ENCODE measurements around the gene COL17A1. TPM values are rescaled to one million over a fixed set of nuclear protein-coding genes. Genes with fewer than 3 reads are reported as not detected.

Gene COL17A1
- total RNA-seq, 1 donor from 2014 or later, result 1.7 TPM

GRCh38 chr10:104046651-104047050 lies 39.0 kb downstream of the COL17A1 start:
- no peak overlapping the region for H3K4me3 ChIP-seq (ENCODE audit: low read depth, low read length)
- no peak for TF ChIP-seq CTCF (conservative IDR thresholded peaks at IDR 0.05; ENCODE audit: low read depth, low read length)

GRCh38 chr10:104045151-104046089 lies 40.3 kb downstream of the COL17A1 start:
- no peak overlapping the region for H3K4me3 ChIP-seq (ENCODE audit: low read depth, low read length)
- TF ChIP-seq CTCF (conservative IDR thresholded peaks at IDR 0.05; ENCODE audit: low read depth, low read length), result peak; percentile 98
- DNase-seq (ENCODE audit: low read depth), result no peak

More at GRCh38 chr10:104046651-104047050, 39.0 kb downstream of the COL17A1 start:
- no peak for DNase-seq (ENCODE audit: low read depth)

- H3K4me3 ChIP-seq (ENCODE audit: low read depth, low read length), result no peak overlapping the region
- TF ChIP-seq CTCF (conservative IDR thresholded peaks at IDR 0.05; ENCODE audit: low read depth, low read length), result no peak
- DNase-seq (ENCODE audit: low read depth), result no peak
These were observed 41.8 kb downstream of the COL17A1 start for GRCh38 chr10:104043854-104044253.

GRCh38 chr10:104043185-104043830 lies 42.4 kb downstream of the COL17A1 start:
- DNase-seq (ENCODE audit: low read depth), result no peak
- TF ChIP-seq CTCF (conservative IDR thresholded peaks at IDR 0.05; ENCODE audit: low read depth, low read length), result no peak

GRCh38 chr10:104041891-104042535 lies 43.7 kb downstream of the COL17A1 start:
- DNase-seq (ENCODE audit: low read depth), result no peak
- no peak for TF ChIP-seq CTCF (conservative IDR thresholded peaks at IDR 0.05; ENCODE audit: low read depth, low read length)
- H3K4me3 ChIP-seq (ENCODE audit: low read depth, low read length), result no peak overlapping the region

More at GRCh38 chr10:104043185-104043830, 42.4 kb downstream of the COL17A1 start:
- H3K4me3 ChIP-seq (ENCODE audit: low read depth, low read length), result no peak overlapping the region

DNA sequence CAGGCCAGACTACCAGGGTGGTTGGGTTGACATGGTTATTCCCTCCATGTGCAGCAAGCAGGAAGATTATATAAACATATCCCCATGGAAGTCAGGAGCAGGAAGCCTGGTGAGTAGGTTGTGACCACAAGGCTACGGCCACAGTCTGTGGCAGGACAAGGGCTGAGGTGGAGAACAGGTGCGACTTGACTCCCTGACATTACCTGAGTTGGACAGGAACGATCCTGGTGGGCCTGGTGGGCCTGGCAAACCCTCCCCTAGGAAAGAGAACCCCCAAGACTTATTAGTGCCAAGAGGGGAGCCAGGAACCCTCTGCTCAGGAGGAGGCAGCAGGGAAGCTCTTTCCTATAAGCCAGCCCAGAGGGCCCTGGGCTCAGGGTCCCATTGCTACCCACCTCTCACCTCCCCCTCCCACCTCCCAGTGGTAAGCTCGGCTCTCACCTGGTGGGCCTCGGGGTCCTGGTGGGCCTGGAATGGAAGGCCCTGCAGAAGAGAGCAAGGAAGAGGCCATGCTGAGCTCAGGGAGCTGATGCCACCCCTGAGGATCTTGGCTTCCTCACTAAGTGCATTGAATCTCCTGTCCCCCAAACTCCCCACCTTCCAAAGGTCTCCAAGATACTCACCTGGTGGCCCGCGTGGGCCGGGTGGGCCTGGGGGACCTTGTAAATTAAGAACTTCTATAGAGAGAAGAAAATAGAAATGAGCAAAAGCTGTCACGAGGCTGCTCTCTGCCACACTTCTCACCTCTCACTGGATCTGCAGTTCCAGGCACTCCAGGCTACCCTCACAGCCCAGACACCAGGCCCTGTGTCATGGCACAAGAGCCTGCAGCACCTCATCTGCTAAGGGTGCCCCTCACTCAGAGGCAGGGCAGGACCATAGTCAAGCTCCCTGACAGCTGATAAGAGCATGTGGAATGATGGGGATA lies 44.6 kb downstream of the COL17A1 start:
- no peak for TF ChIP-seq CTCF (conservative IDR thresholded peaks at IDR 0.05; ENCODE audit: low read depth, low read length)
- no peak overlapping the region for H3K4me3 ChIP-seq (ENCODE audit: low read depth, low read length)
- DNase-seq (ENCODE audit: low read depth), result no peak
